Melanocyte of skin (primary cell): Measurements from ENCODE around the gene SPAG7. TPM values are rescaled to one million over a fixed set of nuclear protein-coding genes. Genes with fewer than 3 reads are reported as not detected.

ENCODE experiments used
- small RNA-seq, 2 donors: library from RNA; depleted of rRNA; stranded (forward); fragments of <200 nt; gene quantifications; one replicate each; pipeline ENCODE3, GENCODE V24; 2012
- total RNA-seq, 2 donors: library from RNA; depleted of rRNA; stranded (reverse); fragments of >200 nt; gene quantifications; 2 replicates each; pipeline ENCODE4 v1.2.3, GENCODE V29; 2012

Gene SPAG7, protein sequence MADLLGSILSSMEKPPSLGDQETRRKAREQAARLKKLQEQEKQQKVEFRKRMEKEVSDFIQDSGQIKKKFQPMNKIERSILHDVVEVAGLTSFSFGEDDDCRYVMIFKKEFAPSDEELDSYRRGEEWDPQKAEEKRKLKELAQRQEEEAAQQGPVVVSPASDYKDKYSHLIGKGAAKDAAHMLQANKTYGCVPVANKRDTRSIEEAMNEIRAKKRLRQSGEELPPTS
- total RNA-seq = 10 to 100 TPM; 22.4 to 30.0 TPM

DNA sequence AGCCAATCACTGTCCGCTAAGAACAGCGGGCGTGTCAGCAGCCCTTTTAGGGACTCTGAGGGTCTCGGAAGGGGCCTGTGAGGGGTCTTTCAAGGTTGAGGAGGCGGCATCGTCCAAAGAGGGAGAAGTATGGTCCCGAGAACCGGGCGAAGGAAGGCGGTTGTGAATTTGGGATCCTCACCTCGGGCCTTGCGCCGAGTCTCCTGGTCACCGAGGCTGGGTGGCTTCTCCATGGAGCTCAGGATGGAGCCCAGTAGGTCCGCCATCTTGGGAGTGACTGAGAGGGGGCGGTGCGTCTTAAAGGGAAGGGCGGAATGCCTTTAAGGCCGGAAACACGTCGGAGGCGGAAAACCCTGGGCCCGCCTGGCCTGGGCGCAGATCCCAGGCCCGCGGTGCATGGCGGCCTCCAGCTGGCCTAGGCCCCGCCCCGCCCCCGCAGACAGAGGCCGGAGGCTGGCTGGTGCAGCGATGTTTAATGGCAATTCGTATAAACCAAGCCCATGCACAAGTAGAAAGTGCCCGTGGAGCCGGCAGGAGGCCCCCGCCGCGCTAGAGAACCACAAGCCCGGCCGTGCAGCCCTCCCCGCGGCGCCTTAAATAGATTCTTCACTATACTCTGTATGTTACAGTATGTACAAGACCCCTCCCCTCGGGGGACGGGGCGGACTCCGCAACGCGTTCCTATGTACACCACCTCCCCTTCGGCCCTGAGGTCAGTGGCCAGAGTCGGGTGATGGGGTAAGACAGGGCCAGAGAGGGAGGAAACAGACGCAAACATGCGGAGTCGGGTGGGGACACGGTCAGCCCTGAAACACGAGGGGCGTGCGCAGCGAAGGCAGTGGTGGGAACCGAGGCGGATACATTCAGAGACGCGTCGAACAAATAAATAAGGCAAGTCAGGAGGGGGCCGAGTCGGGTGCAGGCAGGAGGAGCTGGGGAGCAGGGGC lies at the start of gene SPAG7:
Gene SPAG7 (minus strand): TSS at position 279 of the 947 bp plus-strand sequence. CDS start 13 bp downstream, at position 266.

DNA sequence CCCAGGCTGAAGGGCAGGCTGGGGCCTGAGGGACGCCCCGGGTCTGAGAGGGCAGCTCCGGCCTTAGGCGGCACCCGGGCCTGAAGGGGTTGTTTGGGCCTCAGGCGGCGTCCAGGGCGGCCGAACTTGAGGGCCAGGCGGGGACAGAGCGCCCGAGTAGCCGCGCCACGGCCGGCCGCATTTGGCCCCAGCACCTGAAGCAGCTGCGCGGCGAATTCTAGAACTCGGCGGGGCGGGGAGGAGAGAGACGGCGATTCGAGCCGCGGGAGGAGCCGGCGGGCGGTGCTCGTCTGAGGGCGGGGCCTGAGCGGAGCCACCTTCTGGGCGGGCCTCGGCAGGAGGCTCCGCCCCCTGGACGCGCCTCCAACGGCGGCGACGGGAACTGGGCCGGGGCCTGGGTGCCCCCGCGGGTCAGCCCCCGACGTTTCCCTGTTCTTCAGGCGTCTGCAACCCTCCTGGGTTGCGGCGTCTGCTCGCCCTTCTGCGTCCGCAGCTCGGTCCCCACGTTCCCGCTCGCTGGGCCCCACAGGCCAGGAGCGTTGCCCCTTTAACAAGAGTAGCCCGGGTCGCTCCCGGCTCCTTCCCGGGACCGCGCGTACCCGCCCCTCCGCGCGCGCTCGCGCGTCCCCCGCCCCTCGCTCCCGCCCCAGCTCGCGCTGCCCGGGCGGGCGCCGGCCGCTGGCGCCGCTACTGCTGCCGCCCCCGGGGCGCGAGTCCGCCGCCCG lies 29.8 kb upstream of the SPAG7 start, which contains the start of the genes INCA1 and KIF1C:
Gene INCA1 (minus strand): TSS at position 221 of the 725 bp plus-strand sequence. CDS start 3,085 bp downstream, outside the sequence.
Gene KIF1C (plus strand): TSS at position 649 of the 725 bp plus-strand sequence. CDS start 2,297 bp downstream, outside the sequence.

DNA sequence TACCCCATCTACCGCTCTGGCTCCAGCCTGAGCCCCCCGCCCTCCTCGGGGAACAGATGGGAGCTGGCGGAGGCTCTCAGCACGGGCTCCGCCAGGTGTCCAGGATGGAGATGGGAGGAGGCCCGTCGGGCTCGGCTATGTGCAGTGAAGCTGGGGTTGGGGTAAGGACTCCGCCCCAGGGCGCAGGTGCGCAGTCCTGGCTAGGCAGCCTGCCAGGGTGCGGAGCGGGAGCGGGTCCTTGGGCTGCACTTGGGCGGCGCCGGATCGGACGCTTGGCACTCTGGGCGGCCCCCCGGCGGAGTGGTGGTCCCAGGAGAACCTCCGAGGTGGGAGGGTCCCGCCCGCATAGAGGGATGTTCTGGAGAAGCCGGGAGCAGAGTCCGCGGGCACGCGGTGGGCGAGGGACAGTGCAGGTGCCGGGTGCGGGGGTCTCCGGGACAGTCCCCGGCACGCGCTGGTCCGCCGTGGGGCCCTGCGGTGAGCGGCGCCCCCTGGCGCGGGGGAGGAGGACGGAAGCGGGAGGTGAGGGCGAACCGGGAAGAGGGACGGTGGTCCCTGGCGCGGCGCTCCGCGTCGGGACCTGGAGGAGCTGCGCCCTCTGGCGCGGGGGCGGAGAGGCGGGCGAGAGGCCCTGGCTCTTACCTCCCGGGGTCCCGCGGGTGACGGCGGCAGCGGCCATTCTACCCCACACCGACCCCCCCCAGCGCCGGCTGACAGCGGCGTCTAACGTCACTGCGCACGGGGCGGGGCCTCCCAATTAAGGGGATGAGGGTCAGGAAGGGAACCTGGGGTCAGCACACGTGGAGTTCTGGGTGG lies 19.5 kb upstream of the SPAG7 start, which contains the start of gene CAMTA2:
Gene CAMTA2 (minus strand): TSS at position 725 of the 816 bp plus-strand sequence. CDS start 1,453 bp downstream, outside the sequence.

DNA sequence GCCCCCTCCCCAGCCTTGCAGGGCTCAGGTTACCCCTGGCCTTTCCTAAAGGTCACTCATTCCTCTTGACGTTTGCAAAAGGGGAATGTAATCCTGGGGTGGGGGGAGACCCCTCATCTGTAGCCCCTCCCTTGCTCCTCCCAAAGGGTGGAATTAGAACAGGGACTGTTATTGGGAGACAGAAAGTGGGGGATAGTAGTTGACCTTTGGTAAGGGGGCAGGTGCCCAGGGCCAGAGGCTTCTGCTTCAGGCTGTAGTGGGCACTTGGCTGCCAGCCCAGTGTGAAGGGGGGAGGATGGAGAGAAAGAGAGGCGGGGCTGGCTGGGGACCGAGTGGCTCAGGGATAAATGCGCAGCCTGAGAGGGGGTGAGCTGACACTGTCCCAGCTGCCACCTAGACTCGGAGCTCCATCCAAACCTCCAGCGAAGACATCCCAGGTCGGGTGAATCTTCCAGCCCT lies 16.8 kb downstream of the SPAG7 start, which contains the start of gene ENO3:
Gene ENO3 (plus strand): TSS at position 374 of the 459 bp plus-strand sequence. CDS start 711 bp downstream, outside the sequence.

DNA sequence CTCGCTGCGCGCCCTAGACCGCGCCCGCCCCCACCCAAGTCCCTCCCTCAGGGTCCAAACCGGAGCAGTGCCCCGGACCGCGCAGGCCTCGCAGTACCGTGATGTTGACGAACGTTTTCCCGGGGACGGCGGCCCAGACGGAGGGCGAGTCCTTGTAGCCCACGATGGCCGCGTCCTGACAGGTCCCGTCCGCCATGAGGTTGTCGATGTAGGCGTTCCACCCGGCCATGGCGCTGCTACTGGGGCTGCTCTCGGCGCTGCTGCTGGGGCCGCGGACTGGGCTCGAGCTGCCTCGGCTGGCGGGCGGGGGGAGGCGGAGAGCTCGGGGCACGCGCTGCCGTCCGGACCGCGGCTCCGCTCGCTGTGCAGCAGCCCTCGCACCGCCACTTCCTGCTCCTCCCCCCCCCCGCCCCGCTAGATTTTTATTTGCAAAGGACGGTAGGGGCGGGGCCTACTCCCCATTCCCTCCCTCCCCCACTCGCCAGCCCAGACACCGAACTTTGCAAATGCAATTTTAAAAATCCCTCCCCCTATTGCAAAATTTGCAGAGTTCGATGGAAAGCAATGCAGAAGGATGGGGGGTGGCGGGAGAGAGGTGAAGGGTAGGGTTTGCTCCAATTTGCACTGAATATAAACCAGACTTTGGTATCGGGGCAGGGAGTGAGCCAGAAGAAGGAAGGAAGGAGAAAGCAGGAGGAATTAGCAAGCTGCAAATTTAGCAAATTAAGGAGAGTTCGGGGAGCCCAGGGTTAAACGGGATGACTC lies 19.3 kb downstream of the SPAG7 start, which contains the start of gene PFN1:
Gene PFN1 (minus strand): TSS at position 365 of the 765 bp plus-strand sequence. CDS start 136 bp downstream, at position 229.

DNA sequence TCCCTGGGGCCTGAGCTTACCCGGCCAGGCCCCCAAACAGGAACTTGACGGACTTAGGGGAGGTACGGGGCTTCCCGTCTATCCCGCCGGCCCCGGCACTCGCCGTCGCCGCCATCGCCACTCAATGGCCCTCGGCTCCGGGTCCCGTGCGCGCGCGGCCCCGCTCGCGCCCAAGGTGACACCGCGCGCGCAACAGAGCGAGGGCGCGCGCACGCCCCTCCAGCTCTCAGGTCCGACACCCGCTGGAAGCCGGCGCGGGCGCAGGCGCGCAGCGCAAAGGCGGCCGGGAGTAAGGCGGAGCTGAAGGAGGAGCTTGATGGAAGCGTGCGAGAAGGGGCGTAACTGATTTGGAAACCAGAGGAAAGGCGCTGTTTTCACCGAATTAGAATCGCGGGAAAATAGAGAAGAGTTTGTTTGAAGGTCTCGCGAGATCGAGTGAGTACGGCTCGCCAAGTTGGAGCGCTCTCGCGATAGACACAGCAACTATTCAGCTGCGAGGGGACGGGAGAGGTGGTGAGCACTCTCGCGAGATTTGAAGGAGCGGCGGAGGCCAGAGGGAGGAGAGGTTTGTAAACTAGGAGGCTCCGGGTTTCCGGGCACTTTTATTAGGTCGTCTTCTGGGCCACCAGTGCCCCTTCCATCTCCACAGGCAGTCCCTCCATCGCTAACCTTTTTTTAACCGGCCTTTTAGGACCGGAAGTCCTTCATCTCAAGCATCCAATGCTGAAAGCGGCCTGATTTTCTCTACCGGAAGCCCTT lies 27.6 kb downstream of the SPAG7 start, which contains the start of the genes RNF167 and SLC25A11:
Gene RNF167 (plus strand): TSS at position 473 of the 759 bp plus-strand sequence. CDS start 642 bp downstream, outside the sequence.
Gene SLC25A11 (minus strand): TSS at position 251 of the 759 bp plus-strand sequence. CDS start 136 bp downstream, at position 115.

DNA sequence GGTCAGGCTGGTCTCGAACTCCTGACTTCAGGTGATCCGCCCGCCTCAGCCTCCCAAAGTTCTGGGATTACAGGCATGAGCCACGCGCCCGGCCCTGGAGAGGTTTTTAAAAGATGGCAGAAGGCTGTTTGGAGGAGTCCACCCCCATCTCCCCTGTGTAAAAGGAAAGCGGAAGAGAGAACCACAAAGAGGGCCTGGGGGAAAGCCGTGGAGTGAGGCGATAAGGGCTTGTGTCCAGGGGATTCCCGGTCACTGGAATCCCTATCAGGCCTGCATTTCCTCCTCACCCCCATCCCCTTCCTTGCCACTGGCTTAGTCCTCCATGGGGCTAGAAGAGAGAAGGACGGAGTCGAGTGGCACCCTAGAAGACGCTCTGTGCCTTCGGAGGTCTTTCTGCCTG lies 35.7 kb downstream of the SPAG7 start, which contains the start of gene GP1BA:
Gene GP1BA (plus strand): TSS at position 315 of the 400 bp plus-strand sequence. CDS start 328 bp downstream, outside the sequence.

Small RNA genes lying within 50 kb of the gene (small RNA-seq; reads per million reads assigned to genes)
- gene MIR6864 (0 to 0.23 reads per million in 2 donors), gene MIR6865 (0 to 0.09 reads per million in 2 donors)

Other genes with a start within 250 kb of the SPAG7 start
- gene MED11, start 236.4 kb downstream of the SPAG7 start, total RNA-seq = 10 to 100 TPM; 17.0 to 18.2 TPM
- under 1 TPM; under 0.01 to 0.69 TPM for gene ZMYND15, start 228.0 kb downstream of the SPAG7 start, total RNA-seq
- 1 to 10 TPM; 1.7 to 6.5 TPM for gene CXCL16, start 227.9 kb downstream of the SPAG7 start, total RNA-seq
- gene TM4SF5, start 195.9 kb downstream of the SPAG7 start, total RNA-seq = not detected
- not detected for gene VMO1, start 181.5 kb downstream of the SPAG7 start, total RNA-seq
- gene GLTPD2, start 178.9 kb downstream of the SPAG7 start, total RNA-seq = not detected
- gene PSMB6, start 171.7 kb downstream of the SPAG7 start, total RNA-seq = 100 to 1,000 TPM; 137 to 165 TPM
- gene PLD2, start 160.7 kb downstream of the SPAG7 start, total RNA-seq = 10 to 100 TPM in 1 of 2 donors, 1 to 10 TPM in 1; 8.9 to 10.3 TPM
- 10 to 100 TPM; 37.6 to 40.6 TPM for gene MINK1, start 134.5 kb downstream of the SPAG7 start, total RNA-seq
- gene C17orf107, start 68.3 kb downstream of the SPAG7 start, total RNA-seq = under 1 TPM in 1 of 2 donors, not detected in 1; 0.69 TPM
- gene CHRNE, start 64.7 kb downstream of the SPAG7 start, total RNA-seq = under 1 TPM in 1 of 2 donors, not detected in 1; 0.69 TPM
- not detected for gene GP1BA, start 35.5 kb downstream of the SPAG7 start, total RNA-seq
- 100 to 1,000 TPM in 1 of 2 donors, 10 to 100 TPM in 1; 92.9 to 111 TPM for gene SLC25A11, start 27.8 kb downstream of the SPAG7 start, total RNA-seq
- 10 to 100 TPM; 32.0 to 42.0 TPM for gene RNF167, start 27.5 kb downstream of the SPAG7 start, total RNA-seq
- 100 to 1,000 TPM; 444 to 707 TPM for gene PFN1, start 19.3 kb downstream of the SPAG7 start, total RNA-seq
- 1 to 10 TPM; 2.7 to 5.5 TPM for gene ENO3, start 16.7 kb downstream of the SPAG7 start, total RNA-seq
- 10 to 100 TPM in 1 of 2 donors, 1 to 10 TPM in 1; 9.0 to 20.0 TPM for gene CAMTA2, start 19.9 kb upstream of the SPAG7 start, total RNA-seq
- gene INCA1, start 29.7 kb upstream of the SPAG7 start, total RNA-seq = under 1 TPM; under 0.01 to 0.69 TPM
- 10 to 100 TPM; 25.1 to 29.6 TPM for gene KIF1C, start 30.1 kb upstream of the SPAG7 start, total RNA-seq
- not detected for gene SLC52A1, start 67.6 kb upstream of the SPAG7 start, total RNA-seq
- 1 to 10 TPM in 1 of 2 donors, under 1 TPM in 1; 0.67 to 1.7 TPM for gene ZFP3, start 110.7 kb upstream of the SPAG7 start, total RNA-seq
- 1 to 10 TPM; 5.2 to 8.7 TPM for gene ZNF232, start 144.1 kb upstream of the SPAG7 start, total RNA-seq
- not detected for gene USP6, start 148.2 kb upstream of the SPAG7 start, total RNA-seq
- 10 to 100 TPM; 11.4 to 14.3 TPM for gene ZNF594, start 224.1 kb upstream of the SPAG7 start, total RNA-seq